ENCODE results near the gene PTPRZ1. TPM values are rescaled to one million over a fixed set of nuclear protein-coding genes. Genes with fewer than 3 reads are reported as not detected.

PTPRZ1 gene
- total and polyA plus RNA-seq, 7 experiments from 2014 or later = not detected

DNA sequence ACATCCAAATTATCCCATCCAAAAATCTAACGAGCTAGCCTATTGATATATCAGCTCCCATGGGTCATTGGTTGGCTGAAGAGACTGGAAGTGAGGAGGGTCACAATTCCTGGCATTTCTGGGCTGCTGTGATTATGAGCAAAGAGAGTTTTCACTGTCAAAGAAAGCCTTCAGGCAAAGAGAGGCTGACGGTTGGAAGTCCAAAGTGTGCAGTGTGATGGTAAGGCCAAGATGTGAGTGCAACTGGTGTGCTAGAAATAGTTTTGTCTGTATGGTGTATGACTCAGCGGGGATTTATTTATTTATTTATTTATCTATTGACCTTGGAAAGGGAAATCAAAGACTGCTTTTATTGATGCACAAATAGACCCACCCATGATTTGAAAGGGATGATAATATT lies 196.0 kb downstream of the PTPRZ1 start:
- Mint-ChIP-seq H3K4me3 (no peak overlapping the region), H3K27ac (no peak overlapping the region), H3K4me1 (no peaks in the 10 kb centered on the region), H3K36me3 (no peaks in the 10 kb centered on the region), H3K27me3 (peaks cover 0 to 7% (median 0%) of the 10 kb centered on the region in 5 donors), H3K9me3 (no peaks in the 10 kb centered on the region)
- H3K27me3 ChIP-seq (ENCODE audit: control insufficient read depth in 2 of 2, insufficient read depth in 2 of 2, low read length in 2 of 2) = peaks cover 0 to 3% of the 10 kb centered on the region in 2 donors
- no peak overlapping the region for H3K4me3 ChIP-seq (ENCODE audit: low read length)
- ATAC-seq (no peak), DNase-seq (no peak)
- no peak overlapping the region for H3K27ac ChIP-seq (ENCODE audit: low read depth, low read length)
- intact Hi-C loops (cut with micrococcal nuclease) = no loop called here
- POLR2A ChIA-PET = no interaction called here
- no peaks in the 10 kb centered on the region for H3K36me3 ChIP-seq (ENCODE audit: control insufficient read depth in 2 of 3, insufficient read depth in 3 of 3, low read length in 3 of 3)
- H3K9me3 ChIP-seq (ENCODE audit: control insufficient read depth in 2 of 3, low read length in 3 of 3) = no peaks in the 10 kb centered on the region
- CTCF ChIA-PET = no interaction called here
- H3K4me1 ChIP-seq (ENCODE audit: control insufficient read depth in 2 of 2, insufficient read depth in 2 of 2, low read length in 2 of 2) = no peaks in the 10 kb centered on the region

DNA sequence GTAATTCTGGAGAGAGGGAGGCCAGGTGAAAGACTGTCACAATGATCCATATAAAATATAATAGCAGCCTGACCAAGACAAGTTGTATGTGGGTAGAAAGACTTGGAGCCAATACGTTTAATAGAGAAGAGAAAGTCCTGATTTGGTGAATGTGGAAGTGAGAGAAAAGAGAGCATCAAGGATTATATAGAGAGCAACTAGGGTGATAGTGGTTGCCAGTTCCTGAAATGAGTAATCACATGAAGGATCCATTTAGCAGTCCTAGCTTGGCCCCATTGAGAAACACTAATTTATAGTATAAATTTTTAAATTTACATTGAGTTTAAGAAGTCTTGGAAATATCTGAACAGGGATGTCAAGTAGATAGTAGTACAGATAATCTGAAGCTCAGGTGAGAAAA lies 197.1 kb downstream of the PTPRZ1 start:
- DNase-seq (no peak), ATAC-seq (no peak)
- Mint-ChIP-seq H3K27ac (no peak overlapping the region), H3K27me3 (peaks cover 0 to 4% (median 0%) of the 10 kb centered on the region in 5 donors), H3K4me3 (no peak overlapping the region), H3K9me3 (peaks cover 0 to 1% (median 0%) of the 10 kb centered on the region in 11 donors), H3K4me1 (no peaks in the 10 kb centered on the region), H3K36me3 (peaks cover 0 to 8% (median 0%) of the 10 kb centered on the region in 5 donors)
- no peaks in the 10 kb centered on the region for H3K36me3 ChIP-seq (ENCODE audit: control insufficient read depth in 2 of 3, insufficient read depth in 3 of 3, low read length in 3 of 3)
- no peak overlapping the region for H3K4me3 ChIP-seq (ENCODE audit: low read length)
- H3K4me1 ChIP-seq (ENCODE audit: control insufficient read depth in 2 of 2, insufficient read depth in 2 of 2, low read length in 2 of 2) = no peaks in the 10 kb centered on the region
- H3K9me3 ChIP-seq (ENCODE audit: control insufficient read depth in 2 of 3, low read length in 3 of 3) = no peaks in the 10 kb centered on the region
- H3K27ac ChIP-seq (ENCODE audit: low read depth, low read length) = no peak overlapping the region
- peaks cover 0 to 3% of the 10 kb centered on the region in 2 donors for H3K27me3 ChIP-seq (ENCODE audit: control insufficient read depth in 2 of 2, insufficient read depth in 2 of 2, low read length in 2 of 2)
- ChIA-PET CTCF (no interaction called here), POLR2A (no interaction called here)
- intact Hi-C loops (cut with micrococcal nuclease) = no loop called here

DNA sequence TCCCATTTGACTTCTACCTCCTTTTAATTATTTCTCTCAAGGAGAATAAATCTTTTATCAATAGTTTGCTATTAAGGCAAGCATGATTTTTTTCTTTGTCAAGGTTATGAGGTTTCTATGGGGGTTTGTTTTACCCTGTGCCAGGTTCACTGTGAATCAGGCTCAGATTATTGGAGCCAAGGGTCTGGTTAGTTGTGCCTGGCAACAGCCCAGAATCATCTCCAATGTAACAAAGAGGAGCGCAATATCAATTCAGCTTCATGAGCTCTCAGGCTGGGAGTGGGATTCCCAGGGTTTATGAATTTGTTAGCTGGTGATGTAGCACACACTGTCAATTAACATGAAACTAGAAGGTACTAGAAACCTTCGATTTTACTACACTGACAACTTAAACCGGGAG lies 197.9 kb downstream of the PTPRZ1 start:
- ATAC-seq (no peak), DNase-seq (no peak)
- POLR2A ChIA-PET = no interaction called here
- no peak overlapping the region for H3K4me3 ChIP-seq (ENCODE audit: low read length)
- no peaks in the 10 kb centered on the region for H3K4me1 ChIP-seq (ENCODE audit: control insufficient read depth in 2 of 2, insufficient read depth in 2 of 2, low read length in 2 of 2)
- intact Hi-C loops (cut with micrococcal nuclease) = no loop called here
- H3K9me3 ChIP-seq (ENCODE audit: control insufficient read depth in 2 of 3, low read length in 3 of 3) = no peaks in the 10 kb centered on the region
- no peaks in the 10 kb centered on the region for H3K36me3 ChIP-seq (ENCODE audit: control insufficient read depth in 2 of 3, insufficient read depth in 3 of 3, low read length in 3 of 3)
- H3K36me3 Mint-ChIP-seq = peaks cover 0 to 14% (median 0%) of the 10 kb centered on the region in 5 donors
- H3K27me3 ChIP-seq (ENCODE audit: control insufficient read depth in 2 of 2, insufficient read depth in 2 of 2, low read length in 2 of 2) = peaks cover 0 to 3% of the 10 kb centered on the region in 2 donors
- CTCF ChIA-PET = no interaction called here
- peaks cover 0 to 5% (median 0%) of the 10 kb centered on the region in 11 donors for H3K9me3 Mint-ChIP-seq
- H3K27me3 Mint-ChIP-seq = no peaks in the 10 kb centered on the region
- no peak overlapping the region for H3K27ac ChIP-seq (ENCODE audit: low read depth, low read length)
- H3K27ac Mint-ChIP-seq = no peak overlapping the region
- no peak overlapping the region for H3K4me3 Mint-ChIP-seq
- H3K4me1 Mint-ChIP-seq = no peaks in the 10 kb centered on the region

DNA sequence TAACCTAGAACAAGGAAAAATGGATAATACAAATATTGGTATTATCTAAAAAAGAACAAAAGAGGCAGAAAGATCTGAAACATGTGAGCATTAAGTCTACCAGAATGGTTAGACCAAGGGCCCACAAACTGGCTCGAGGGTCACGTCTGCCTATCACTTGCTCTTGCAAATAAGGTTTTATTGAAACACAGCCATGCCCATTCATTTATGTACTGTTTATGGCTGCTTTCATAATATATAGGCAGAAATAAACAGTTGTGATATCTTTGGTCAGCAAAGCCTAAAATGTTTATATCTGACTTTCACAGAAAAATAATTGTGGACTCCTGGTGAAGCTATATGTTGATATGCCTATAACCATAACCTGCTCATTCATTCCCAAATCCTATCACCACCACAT lies 199.3 kb downstream of the PTPRZ1 start:
- CTCF ChIA-PET = no interaction called here
- H3K27me3 Mint-ChIP-seq = no peaks in the 10 kb centered on the region
- H3K36me3 ChIP-seq (ENCODE audit: control insufficient read depth in 2 of 3, insufficient read depth in 3 of 3, low read length in 3 of 3) = no peaks in the 10 kb centered on the region
- intact Hi-C loops (cut with micrococcal nuclease) = no loop called here
- H3K9me3 Mint-ChIP-seq = peaks cover 0 to 5% (median 0%) of the 10 kb centered on the region in 11 donors
- H3K27me3 ChIP-seq (ENCODE audit: control insufficient read depth in 2 of 2, insufficient read depth in 2 of 2, low read length in 2 of 2) = no peaks in the 10 kb centered on the region
- no peak overlapping the region for H3K4me3 ChIP-seq (ENCODE audit: low read length)
- no peak for ATAC-seq
- DNase-seq = no peak
- no peak overlapping the region for H3K27ac Mint-ChIP-seq
- no peak overlapping the region for H3K27ac ChIP-seq (ENCODE audit: low read depth, low read length)
- no peaks in the 10 kb centered on the region for H3K9me3 ChIP-seq (ENCODE audit: control insufficient read depth in 2 of 3, low read length in 3 of 3)
- no peaks in the 10 kb centered on the region for H3K4me1 Mint-ChIP-seq
- H3K36me3 Mint-ChIP-seq = peaks cover 0 to 25% (median 6%) of the 10 kb centered on the region in 5 donors
- no peaks in the 10 kb centered on the region for H3K4me1 ChIP-seq (ENCODE audit: control insufficient read depth in 2 of 2, insufficient read depth in 2 of 2, low read length in 2 of 2)
- H3K4me3 Mint-ChIP-seq = no peak overlapping the region
- POLR2A ChIA-PET = no interaction called here

DNA sequence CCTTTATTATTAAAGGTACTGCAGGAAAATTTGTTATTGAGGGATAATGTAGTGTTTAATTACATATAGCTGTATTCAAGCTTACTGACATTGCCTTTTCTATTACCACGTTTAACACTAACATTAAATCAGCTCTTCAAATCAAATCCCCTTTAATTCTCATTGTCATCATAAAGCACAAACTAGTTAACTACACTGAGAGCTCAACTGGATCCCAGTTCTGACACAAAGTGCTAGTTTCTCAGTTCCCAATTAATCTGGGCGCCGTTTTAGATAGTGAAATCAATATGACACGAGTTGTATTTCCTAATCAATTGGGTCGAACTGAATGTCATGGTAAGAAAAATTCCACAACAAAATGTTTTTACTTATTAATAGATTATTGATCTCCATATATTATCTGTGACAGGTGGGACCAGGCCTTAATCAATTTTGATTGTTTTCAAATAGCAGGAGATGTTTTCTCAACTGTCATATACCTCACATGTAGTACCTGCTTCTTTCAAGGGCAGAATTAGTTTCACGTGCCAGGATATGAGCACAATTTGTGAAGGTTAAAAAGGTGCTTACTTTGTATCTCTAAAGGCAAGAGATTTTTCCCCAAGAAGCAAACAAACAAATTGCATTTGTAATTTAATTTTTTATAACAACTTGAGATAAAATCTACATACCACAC lies 200.1 kb downstream of the PTPRZ1 start:
- H3K9me3 ChIP-seq (ENCODE audit: control insufficient read depth in 2 of 3, low read length in 3 of 3) = no peaks in the 10 kb centered on the region
- POLR2A ChIA-PET = no interaction called here
- Mint-ChIP-seq H3K27me3 (no peaks in the 10 kb centered on the region), H3K9me3 (peaks cover 0 to 5% (median 0%) of the 10 kb centered on the region in 11 donors), H3K36me3 (peaks cover 0 to 33% (median 8%) of the 10 kb centered on the region in 5 donors), H3K4me1 (no peaks in the 10 kb centered on the region), H3K27ac (no peak overlapping the region), H3K4me3 (no peak overlapping the region)
- H3K27ac ChIP-seq (ENCODE audit: low read depth, low read length) = no peak overlapping the region
- ATAC-seq (no peak), DNase-seq (no peak)
- no peaks in the 10 kb centered on the region for H3K27me3 ChIP-seq (ENCODE audit: control insufficient read depth in 2 of 2, insufficient read depth in 2 of 2, low read length in 2 of 2)
- intact Hi-C loops (cut with micrococcal nuclease) = no loop called here
- H3K4me1 ChIP-seq (ENCODE audit: control insufficient read depth in 2 of 2, insufficient read depth in 2 of 2, low read length in 2 of 2) = no peaks in the 10 kb centered on the region
- no peaks in the 10 kb centered on the region for H3K36me3 ChIP-seq (ENCODE audit: control insufficient read depth in 2 of 3, insufficient read depth in 3 of 3, low read length in 3 of 3)
- H3K4me3 ChIP-seq (ENCODE audit: low read length) = no peak overlapping the region
- CTCF ChIA-PET = no interaction called here

DNA sequence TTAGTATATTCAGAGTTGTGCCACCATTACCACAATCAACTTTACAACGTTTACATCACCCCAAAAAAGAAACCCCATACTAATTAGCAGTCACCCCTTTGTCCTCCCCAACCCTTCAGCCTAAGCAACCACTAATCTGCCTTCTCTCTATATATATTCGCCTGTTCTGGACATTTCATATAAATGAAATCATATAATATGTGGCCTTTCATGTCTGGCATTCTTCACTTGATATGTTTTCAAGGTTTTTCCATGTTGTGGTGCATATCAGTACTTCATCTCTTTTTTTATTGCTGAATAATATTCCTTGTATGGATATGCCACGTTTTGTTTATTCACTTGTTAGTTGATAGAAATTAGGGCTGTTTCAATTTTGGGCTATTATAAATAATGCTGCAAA lies 200.7 kb downstream of the PTPRZ1 start:
- Mint-ChIP-seq H3K36me3 (peaks cover 0 to 36% (median 11%) of the 10 kb centered on the region in 5 donors), H3K27ac (no peak overlapping the region), H3K4me3 (no peak overlapping the region), H3K4me1 (no peaks in the 10 kb centered on the region), H3K9me3 (peaks cover 0 to 5% (median 0%) of the 10 kb centered on the region in 11 donors), H3K27me3 (no peaks in the 10 kb centered on the region)
- intact Hi-C loops (cut with micrococcal nuclease) = no loop called here
- no peaks in the 10 kb centered on the region for H3K4me1 ChIP-seq (ENCODE audit: control insufficient read depth in 2 of 2, insufficient read depth in 2 of 2, low read length in 2 of 2)
- ChIA-PET CTCF (no interaction called here), POLR2A (no interaction called here)
- H3K36me3 ChIP-seq (ENCODE audit: control insufficient read depth in 2 of 3, insufficient read depth in 3 of 3, low read length in 3 of 3) = no peaks in the 10 kb centered on the region
- H3K4me3 ChIP-seq (ENCODE audit: low read length) = no peak overlapping the region
- H3K27me3 ChIP-seq (ENCODE audit: control insufficient read depth in 2 of 2, insufficient read depth in 2 of 2, low read length in 2 of 2) = no peaks in the 10 kb centered on the region
- no peak for ATAC-seq
- no peaks in the 10 kb centered on the region for H3K9me3 ChIP-seq (ENCODE audit: control insufficient read depth in 2 of 3, low read length in 3 of 3)
- no peak overlapping the region for H3K27ac ChIP-seq (ENCODE audit: low read depth, low read length)
- DNase-seq = no peak

DNA sequence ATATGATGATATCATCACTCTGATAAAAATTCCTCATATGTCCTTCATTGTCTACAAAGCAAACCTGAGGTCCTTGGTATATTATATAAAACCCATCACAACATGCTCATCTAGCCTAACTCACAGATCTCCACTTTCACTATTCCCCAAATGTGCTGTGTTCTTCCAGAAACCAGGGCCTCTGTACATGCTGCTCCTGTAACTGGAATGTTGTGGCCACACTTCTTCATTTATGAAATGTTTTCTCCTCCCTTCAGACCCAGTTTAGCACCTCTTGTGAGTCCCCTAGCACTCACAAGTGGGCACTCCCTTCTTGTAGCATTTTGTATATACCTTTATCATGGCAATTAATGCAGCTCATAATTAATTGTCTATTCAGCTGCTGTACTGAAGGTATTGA lies 209.2 kb downstream of the PTPRZ1 start:
- no peaks in the 10 kb centered on the region for H3K9me3 ChIP-seq (ENCODE audit: control insufficient read depth in 2 of 3, low read length in 3 of 3)
- Mint-ChIP-seq H3K27me3 (no peaks in the 10 kb centered on the region), H3K27ac (no peak overlapping the region), H3K9me3 (peaks cover 0 to 6% (median 0%) of the 10 kb centered on the region in 11 donors), H3K4me3 (no peak overlapping the region), H3K36me3 (peaks cover 0 to 36% (median 14%) of the 10 kb centered on the region in 5 donors), H3K4me1 (no peaks in the 10 kb centered on the region)
- DNase-seq (no peak), ATAC-seq (no peak)
- intact Hi-C loops (cut with micrococcal nuclease) = no loop called here
- no peaks in the 10 kb centered on the region for H3K36me3 ChIP-seq (ENCODE audit: control insufficient read depth in 2 of 3, insufficient read depth in 3 of 3, low read length in 3 of 3)
- CTCF ChIA-PET = no interaction called here
- no peaks in the 10 kb centered on the region for H3K27me3 ChIP-seq (ENCODE audit: control insufficient read depth in 2 of 2, insufficient read depth in 2 of 2, low read length in 2 of 2)
- H3K27ac ChIP-seq (ENCODE audit: low read depth, low read length) = no peak overlapping the region
- POLR2A ChIA-PET = no interaction called here
- no peaks in the 10 kb centered on the region for H3K4me1 ChIP-seq (ENCODE audit: control insufficient read depth in 2 of 2, insufficient read depth in 2 of 2, low read length in 2 of 2)
- no peak overlapping the region for H3K4me3 ChIP-seq (ENCODE audit: low read length)
